ENCODE results near the gene MYO1D.

DNA sequence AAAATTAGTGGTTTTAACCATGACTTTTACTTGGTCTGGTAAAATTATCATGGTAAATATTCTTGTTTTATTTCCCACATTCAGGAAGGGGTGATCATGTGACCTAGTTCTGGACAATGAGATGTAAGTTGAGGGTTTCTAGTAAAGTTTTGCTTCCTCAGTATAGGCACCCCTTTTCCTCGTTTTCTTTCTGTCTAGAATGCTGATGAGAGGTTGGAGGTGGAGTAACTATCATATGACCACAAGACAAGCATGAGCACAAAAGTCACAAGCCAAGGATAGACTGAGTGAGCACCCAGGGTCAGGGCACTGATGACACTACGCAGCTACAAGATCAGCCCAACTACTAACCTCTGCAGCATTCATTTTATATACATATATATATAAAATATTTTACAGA, 53.9 kb downstream of the MYO1D start:
- TF ChIP-seq, protein P1, sequence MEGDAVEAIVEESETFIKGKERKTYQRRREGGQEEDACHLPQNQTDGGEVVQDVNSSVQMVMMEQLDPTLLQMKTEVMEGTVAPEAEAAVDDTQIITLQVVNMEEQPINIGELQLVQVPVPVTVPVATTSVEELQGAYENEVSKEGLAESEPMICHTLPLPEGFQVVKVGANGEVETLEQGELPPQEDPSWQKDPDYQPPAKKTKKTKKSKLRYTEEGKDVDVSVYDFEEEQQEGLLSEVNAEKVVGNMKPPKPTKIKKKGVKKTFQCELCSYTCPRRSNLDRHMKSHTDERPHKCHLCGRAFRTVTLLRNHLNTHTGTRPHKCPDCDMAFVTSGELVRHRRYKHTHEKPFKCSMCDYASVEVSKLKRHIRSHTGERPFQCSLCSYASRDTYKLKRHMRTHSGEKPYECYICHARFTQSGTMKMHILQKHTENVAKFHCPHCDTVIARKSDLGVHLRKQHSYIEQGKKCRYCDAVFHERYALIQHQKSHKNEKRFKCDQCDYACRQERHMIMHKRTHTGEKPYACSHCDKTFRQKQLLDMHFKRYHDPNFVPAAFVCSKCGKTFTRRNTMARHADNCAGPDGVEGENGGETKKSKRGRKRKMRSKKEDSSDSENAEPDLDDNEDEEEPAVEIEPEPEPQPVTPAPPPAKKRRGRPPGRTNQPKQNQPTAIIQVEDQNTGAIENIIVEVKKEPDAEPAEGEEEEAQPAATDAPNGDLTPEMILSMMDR (conservative IDR thresholded peaks at IDR 0.05; ENCODE audit: low read depth, low read length): no peak
- no peak for TF ChIP-seq EZH2 (IDR thresholded peaks at IDR 0.05; ENCODE audit: low read length, unreplicated experiment)
